ENCODE measurements around the gene ELK1.

The ELK1 gene

GRCh38 chrX:47662144-47662657, 11.8 kb upstream of the ELK1 start:
- no peak for DNase-seq (ENCODE audit: low read depth, low spot score)
- no peak overlapping the region for H3K4me3 ChIP-seq (ENCODE audit: low read length)
- H3K36me3 ChIP-seq (ENCODE audit: control insufficient read depth, insufficient read depth, low read length), result no peaks in the 10 kb centered on the region; the same call in 1 of the 2 replicates
- no peak overlapping the region for H3K27ac ChIP-seq (ENCODE audit: low read length)
- WGBS (ENCODE audit: insufficient coverage, insufficient read length), result no CpG with 5 or more reads among the region's 1 CpG
- H3K27me3 ChIP-seq (ENCODE audit: control insufficient read depth, insufficient read depth, low read length), result no peaks in the 10 kb centered on the region
- no peaks in the 10 kb centered on the region for H3K9me3 ChIP-seq (ENCODE audit: control insufficient read depth, insufficient read depth, low read length)
- no peaks in the 10 kb centered on the region for H3K4me1 ChIP-seq (ENCODE audit: control insufficient read depth, insufficient read depth, low read length)

GRCh38 chrX:47661539-47661938, 11.2 kb upstream of the ELK1 start:
- H3K27me3 ChIP-seq (ENCODE audit: control insufficient read depth, insufficient read depth, low read length), result no peaks in the 10 kb centered on the region
- no peaks in the 10 kb centered on the region for H3K4me1 ChIP-seq (ENCODE audit: control insufficient read depth, insufficient read depth, low read length)
- peaks cover 4% of the 10 kb centered on the region; the same call in 1 of the 2 replicates for H3K36me3 ChIP-seq (ENCODE audit: control insufficient read depth, insufficient read depth, low read length)
- H3K9me3 ChIP-seq (ENCODE audit: control insufficient read depth, insufficient read depth, low read length), result no peaks in the 10 kb centered on the region
- no peak for DNase-seq (ENCODE audit: low read depth, low spot score)
- H3K27ac ChIP-seq (ENCODE audit: low read length), result no peak overlapping the region
- no peak overlapping the region for H3K4me3 ChIP-seq (ENCODE audit: low read length)
- no CpG with 5 or more reads among the region's 7 CpGs for WGBS (ENCODE audit: insufficient coverage, insufficient read length)

- Histone ChIP-seq H3K27ac (ENCODE audit: low read length) (no peak overlapping the region), H3K4me3 (ENCODE audit: low read length) (no peak overlapping the region; the same call in 1 of the 2 replicates), H3K27me3 (ENCODE audit: control insufficient read depth, insufficient read depth, low read length) (no peaks in the 10 kb centered on the region), H3K36me3 (ENCODE audit: control insufficient read depth, insufficient read depth, low read length) (peaks cover 4% of the 10 kb centered on the region; the same call in 1 of the 2 replicates), H3K9me3 (ENCODE audit: control insufficient read depth, insufficient read depth, low read length) (no peaks in the 10 kb centered on the region), H3K4me1 (ENCODE audit: control insufficient read depth, insufficient read depth, low read length) (no peaks in the 10 kb centered on the region)
- DNase-seq (ENCODE audit: low read depth, low spot score), result no peak
- WGBS (ENCODE audit: insufficient coverage, insufficient read length), result no CpG with 5 or more reads among the region's 8 CpGs
Observed at GRCh38 chrX:47659421-47659726, 9.0 kb upstream of the ELK1 start.

- peak within 1 kb of the TSS; percentile 98 for H3K4me3 ChIP-seq (ENCODE audit: low read length)
- no peak within 1 kb of the TSS for H3K27ac ChIP-seq (ENCODE audit: low read length)
- peak; percentile 45 for DNase-seq (ENCODE audit: low read depth, low spot score)
- no peaks in the 10 kb centered on the region for H3K27me3 ChIP-seq (ENCODE audit: control insufficient read depth, insufficient read depth, low read length)
- H3K4me1 ChIP-seq (ENCODE audit: control insufficient read depth, insufficient read depth, low read length), result no peaks in the 10 kb centered on the region
- no CpG with 5 or more reads among the region's 54 CpGs for WGBS (ENCODE audit: insufficient coverage, insufficient read length)
- peaks cover 4% of the 10 kb centered on the region; the same call in 1 of the 2 replicates for H3K36me3 ChIP-seq (ENCODE audit: control insufficient read depth, insufficient read depth, low read length)
- no peaks in the 10 kb centered on the region for H3K9me3 ChIP-seq (ENCODE audit: control insufficient read depth, insufficient read depth, low read length)
Observed at GRCh38 chrX:47658684-47659420, 8.5 kb upstream of the ELK1 start, which contains the start of gene UXT. TSS of gene UXT (minus strand) at chrX:47659180. CDS start at chrX:47658927, 253 bp downstream.

- WGBS (ENCODE audit: insufficient coverage, insufficient read length), result no CpG with 5 or more reads among the region's 13 CpGs
- no peaks in the 10 kb centered on the region for H3K9me3 ChIP-seq (ENCODE audit: control insufficient read depth, insufficient read depth, low read length)
- peak; percentile 41 for DNase-seq (ENCODE audit: low read depth, low spot score)
- H3K27ac ChIP-seq (ENCODE audit: low read length), result no peak overlapping the region
- peaks cover 4% of the 10 kb centered on the region; the same call in 1 of the 2 replicates for H3K36me3 ChIP-seq (ENCODE audit: control insufficient read depth, insufficient read depth, low read length)
- no peaks in the 10 kb centered on the region for H3K27me3 ChIP-seq (ENCODE audit: control insufficient read depth, insufficient read depth, low read length)
- H3K4me3 ChIP-seq (ENCODE audit: low read length), result peak overlapping the region; percentile 98
- H3K4me1 ChIP-seq (ENCODE audit: control insufficient read depth, insufficient read depth, low read length), result no peaks in the 10 kb centered on the region
Observed at GRCh38 chrX:47658301-47658683, 7.9 kb upstream of the ELK1 start.

- Histone ChIP-seq H3K4me1 (ENCODE audit: control insufficient read depth, insufficient read depth, low read length) (no peaks in the 10 kb centered on the region), H3K4me3 (ENCODE audit: low read length) (peak overlapping the region; percentile 65; the same call in 1 of the 2 replicates), H3K27ac (ENCODE audit: low read length) (no peak overlapping the region), H3K36me3 (ENCODE audit: control insufficient read depth, insufficient read depth, low read length) (peaks cover 2% of the 10 kb centered on the region; the same call in 1 of the 2 replicates), H3K9me3 (ENCODE audit: control insufficient read depth, insufficient read depth, low read length) (no peaks in the 10 kb centered on the region), H3K27me3 (ENCODE audit: control insufficient read depth, insufficient read depth, low read length) (no peaks in the 10 kb centered on the region)
- no peak for DNase-seq (ENCODE audit: low read depth, low spot score)
- no CpG with 5 or more reads among the region's 19 CpGs for WGBS (ENCODE audit: insufficient coverage, insufficient read length)
Observed at GRCh38 chrX:47651043-47651905, 911 bp upstream of the ELK1 start.

GRCh38 chrX:47649781-47650163, 591 bp downstream of the ELK1 start:
- peak overlapping the region; percentile 89; the same call in 1 of the 2 replicates for H3K4me3 ChIP-seq (ENCODE audit: low read length)
- H3K27ac ChIP-seq (ENCODE audit: low read length), result no peak overlapping the region
- H3K4me1 ChIP-seq (ENCODE audit: control insufficient read depth, insufficient read depth, low read length), result no peaks in the 10 kb centered on the region
- H3K27me3 ChIP-seq (ENCODE audit: control insufficient read depth, insufficient read depth, low read length), result no peaks in the 10 kb centered on the region
- no peak for DNase-seq (ENCODE audit: low read depth, low spot score)
- no CpG with 5 or more reads among the region's 11 CpGs for WGBS (ENCODE audit: insufficient coverage, insufficient read length)
- H3K36me3 ChIP-seq (ENCODE audit: control insufficient read depth, insufficient read depth, low read length), result peaks cover 2% of the 10 kb centered on the region; the same call in 1 of the 2 replicates
- no peaks in the 10 kb centered on the region for H3K9me3 ChIP-seq (ENCODE audit: control insufficient read depth, insufficient read depth, low read length)

- no peak for DNase-seq (ENCODE audit: low read depth, low spot score)
- Histone ChIP-seq H3K27me3 (ENCODE audit: control insufficient read depth, insufficient read depth, low read length) (no peaks in the 10 kb centered on the region), H3K4me1 (ENCODE audit: control insufficient read depth, insufficient read depth, low read length) (no peaks in the 10 kb centered on the region), H3K4me3 (ENCODE audit: low read length) (no peak overlapping the region; the same call in 1 of the 2 replicates), H3K27ac (ENCODE audit: low read length) (no peak overlapping the region), H3K36me3 (ENCODE audit: control insufficient read depth, insufficient read depth, low read length) (peaks cover 2% of the 10 kb centered on the region; the same call in 1 of the 2 replicates), H3K9me3 (ENCODE audit: control insufficient read depth, insufficient read depth, low read length) (no peaks in the 10 kb centered on the region)
- no CpG with 5 or more reads among the region's 8 CpGs for WGBS (ENCODE audit: insufficient coverage, insufficient read length)
Observed at GRCh38 chrX:47649271-47649670, 1.1 kb downstream of the ELK1 start.

- H3K9me3 ChIP-seq (ENCODE audit: control insufficient read depth, insufficient read depth, low read length), result no peaks in the 10 kb centered on the region
- DNase-seq (ENCODE audit: low read depth, low spot score), result no peak
- H3K4me3 ChIP-seq (ENCODE audit: low read length), result no peak overlapping the region
- H3K27ac ChIP-seq (ENCODE audit: low read length), result no peak overlapping the region
- WGBS (ENCODE audit: insufficient coverage, insufficient read length), result no CpG with 5 or more reads among the region's 2 CpGs
- H3K36me3 ChIP-seq (ENCODE audit: control insufficient read depth, insufficient read depth, low read length), result peaks cover 2% of the 10 kb centered on the region; the same call in 1 of the 2 replicates
- no peaks in the 10 kb centered on the region for H3K4me1 ChIP-seq (ENCODE audit: control insufficient read depth, insufficient read depth, low read length)
- H3K27me3 ChIP-seq (ENCODE audit: control insufficient read depth, insufficient read depth, low read length), result no peaks in the 10 kb centered on the region
Observed at GRCh38 chrX:47648376-47648775, 2.0 kb downstream of the ELK1 start.

- Histone ChIP-seq H3K9me3 (ENCODE audit: control insufficient read depth, insufficient read depth, low read length) (no peaks in the 10 kb centered on the region), H3K27me3 (ENCODE audit: control insufficient read depth, insufficient read depth, low read length) (no peaks in the 10 kb centered on the region), H3K4me1 (ENCODE audit: control insufficient read depth, insufficient read depth, low read length) (no peaks in the 10 kb centered on the region), H3K4me3 (ENCODE audit: low read length) (no peak overlapping the region), H3K36me3 (ENCODE audit: control insufficient read depth, insufficient read depth, low read length) (no peaks in the 10 kb centered on the region), H3K27ac (ENCODE audit: low read length) (no peak overlapping the region)
- DNase-seq (ENCODE audit: low read depth, low spot score), result no peak
- no CpG with 5 or more reads among the region's 6 CpGs for WGBS (ENCODE audit: insufficient coverage, insufficient read length)
Observed at GRCh38 chrX:47646636-47647035, 3.7 kb downstream of the ELK1 start.
